GM12878 (cell line): ENCODE results near the gene KCNN3. TPM values are rescaled to one million over a fixed set of nuclear protein-coding genes. Genes with fewer than 3 reads are reported as not detected.

Experiments
- ATF2 ChIP-seq: IDR thresholded peaks from 2 replicates; pipeline ENCODE4 v1.6.1; 2012; ENCODE audit warnings: low read length, inconsistent platforms
- MEF2A ChIP-seq: IDR thresholded peaks from 2 replicates; pipeline ENCODE4 v1.6.1; 2011; ENCODE audit warnings: low read depth, mild to moderate bottlenecking, low read length, moderate library complexity; ENCODE audit not compliant: insufficient read depth
- MXI1 ChIP-seq: fragments of 150-350 bp; IDR thresholded peaks from 2 replicates; pipeline ENCODE4 v1.6.1; 2011; ENCODE audit warnings: low read depth, mild to moderate bottlenecking, inconsistent platforms, low read length, improper control_type of control experiment
- RFX5 ChIP-seq: IDR thresholded peaks from 2 replicates; pipeline ENCODE4 v1.6.1; 2011; ENCODE audit warnings: low read depth, low read length, improper control_type of control experiment
- SMARCA5 ChIP-seq: fragments of 450-650 bp; IDR thresholded peaks from 2 replicates; pipeline ENCODE4 v1.6.1; 2017; ENCODE audit warnings: mild to moderate bottlenecking
- polyA plus RNA-seq, 11 experiments: library from polyadenylated mRNA; depleted of rRNA in 4 of 11; unstranded in 6 of 11; stranded (reverse) in 5 of 11; fragments of >200 nt; fragmentation: Nextera tagmentation in 4 of 11; fragmentation: Illumina TruSeq in 1 of 11; extraction: Ambion mirVana in 4 of 11; extraction: Trizol in 1 of 11; gene quantifications; 1 replicate in 1 of 11; 2 replicates in 10 of 11; pipeline versions ENCODE4 v1.2.1 to v1.2.3, GENCODE V29; 2011 to 2016; ENCODE audit warnings: inconsistent platforms in 2 of 11, missing spikeins in 2 of 11, low read depth in 1 of 11
- total RNA-seq, 4 experiments: library from RNA; depleted of rRNA in 3 of 4; stranded (reverse); fragments of >200 nt in 3 of 4; fragmentation: Illumina TruSeq in 1 of 4; extraction: Trizol in 1 of 4; gene quantifications; 2 replicates each; pipeline versions ENCODE4 v1.2.1 to v1.2.3, GENCODE V29; 2013 to 2021
- TF ChIP-seq, protein P1 (sequence below): fragments of 450-650 bp; IDR thresholded peaks from 2 replicates; pipeline ENCODE4 v1.6.1; 2017; ENCODE audit warnings: mild to moderate bottlenecking, low read depth, inconsistent platforms; ENCODE audit not compliant: poor library complexity, severe bottlenecking
- TF ChIP-seq, protein P2 (sequence below): fragments of 450-650 bp; IDR thresholded peaks from 2 replicates; pipeline ENCODE4 v1.6.1; 2017; ENCODE audit warnings: mild to moderate bottlenecking
- TF ChIP-seq, protein P3 (sequence below): fragments of 450-650 bp; IDR thresholded peaks from 2 replicates; pipeline ENCODE4 v1.6.1; 2017; ENCODE audit warnings: mild to moderate bottlenecking, moderate library complexity

KCNN3 gene
- total and polyA plus RNA-seq, 10 of the 15 experiments (the other 5 are each of a cell fraction or from before 2014, with no cell fraction given) = 3.5 to 26.4 (median 14.9) TPM

GRCh38 chr1:154864189-154864975 is 5.7 kb downstream of the KCNN3 start (continued):
- TF ChIP-seq, protein P1, sequence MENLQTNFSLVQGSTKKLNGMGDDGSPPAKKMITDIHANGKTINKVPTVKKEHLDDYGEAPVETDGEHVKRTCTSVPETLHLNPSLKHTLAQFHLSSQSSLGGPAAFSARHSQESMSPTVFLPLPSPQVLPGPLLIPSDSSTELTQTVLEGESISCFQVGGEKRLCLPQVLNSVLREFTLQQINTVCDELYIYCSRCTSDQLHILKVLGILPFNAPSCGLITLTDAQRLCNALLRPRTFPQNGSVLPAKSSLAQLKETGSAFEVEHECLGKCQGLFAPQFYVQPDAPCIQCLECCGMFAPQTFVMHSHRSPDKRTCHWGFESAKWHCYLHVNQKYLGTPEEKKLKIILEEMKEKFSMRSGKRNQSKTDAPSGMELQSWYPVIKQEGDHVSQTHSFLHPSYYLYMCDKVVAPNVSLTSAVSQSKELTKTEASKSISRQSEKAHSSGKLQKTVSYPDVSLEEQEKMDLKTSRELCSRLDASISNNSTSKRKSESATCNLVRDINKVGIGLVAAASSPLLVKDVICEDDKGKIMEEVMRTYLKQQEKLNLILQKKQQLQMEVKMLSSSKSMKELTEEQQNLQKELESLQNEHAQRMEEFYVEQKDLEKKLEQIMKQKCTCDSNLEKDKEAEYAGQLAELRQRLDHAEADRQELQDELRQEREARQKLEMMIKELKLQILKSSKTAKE = no peak
- TF ChIP-seq RFX5 = no peak
- TF ChIP-seq MEF2A = no peak
- 0 out of 2 replicates have a peak, but pooled peaks have one; percentile 14 for TF ChIP-seq SMARCA5
- TF ChIP-seq ATF2 = no peak
- TF ChIP-seq MXI1 = no peak
- TF ChIP-seq, protein P2, sequence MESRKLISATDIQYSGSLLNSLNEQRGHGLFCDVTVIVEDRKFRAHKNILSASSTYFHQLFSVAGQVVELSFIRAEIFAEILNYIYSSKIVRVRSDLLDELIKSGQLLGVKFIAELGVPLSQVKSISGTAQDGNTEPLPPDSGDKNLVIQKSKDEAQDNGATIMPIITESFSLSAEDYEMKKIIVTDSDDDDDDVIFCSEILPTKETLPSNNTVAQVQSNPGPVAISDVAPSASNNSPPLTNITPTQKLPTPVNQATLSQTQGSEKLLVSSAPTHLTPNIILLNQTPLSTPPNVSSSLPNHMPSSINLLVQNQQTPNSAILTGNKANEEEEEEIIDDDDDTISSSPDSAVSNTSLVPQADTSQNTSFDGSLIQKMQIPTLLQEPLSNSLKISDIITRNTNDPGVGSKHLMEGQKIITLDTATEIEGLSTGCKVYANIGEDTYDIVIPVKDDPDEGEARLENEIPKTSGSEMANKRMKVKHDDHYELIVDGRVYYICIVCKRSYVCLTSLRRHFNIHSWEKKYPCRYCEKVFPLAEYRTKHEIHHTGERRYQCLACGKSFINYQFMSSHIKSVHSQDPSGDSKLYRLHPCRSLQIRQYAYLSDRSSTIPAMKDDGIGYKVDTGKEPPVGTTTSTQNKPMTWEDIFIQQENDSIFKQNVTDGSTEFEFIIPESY = no peak
- TF ChIP-seq, protein P3, sequence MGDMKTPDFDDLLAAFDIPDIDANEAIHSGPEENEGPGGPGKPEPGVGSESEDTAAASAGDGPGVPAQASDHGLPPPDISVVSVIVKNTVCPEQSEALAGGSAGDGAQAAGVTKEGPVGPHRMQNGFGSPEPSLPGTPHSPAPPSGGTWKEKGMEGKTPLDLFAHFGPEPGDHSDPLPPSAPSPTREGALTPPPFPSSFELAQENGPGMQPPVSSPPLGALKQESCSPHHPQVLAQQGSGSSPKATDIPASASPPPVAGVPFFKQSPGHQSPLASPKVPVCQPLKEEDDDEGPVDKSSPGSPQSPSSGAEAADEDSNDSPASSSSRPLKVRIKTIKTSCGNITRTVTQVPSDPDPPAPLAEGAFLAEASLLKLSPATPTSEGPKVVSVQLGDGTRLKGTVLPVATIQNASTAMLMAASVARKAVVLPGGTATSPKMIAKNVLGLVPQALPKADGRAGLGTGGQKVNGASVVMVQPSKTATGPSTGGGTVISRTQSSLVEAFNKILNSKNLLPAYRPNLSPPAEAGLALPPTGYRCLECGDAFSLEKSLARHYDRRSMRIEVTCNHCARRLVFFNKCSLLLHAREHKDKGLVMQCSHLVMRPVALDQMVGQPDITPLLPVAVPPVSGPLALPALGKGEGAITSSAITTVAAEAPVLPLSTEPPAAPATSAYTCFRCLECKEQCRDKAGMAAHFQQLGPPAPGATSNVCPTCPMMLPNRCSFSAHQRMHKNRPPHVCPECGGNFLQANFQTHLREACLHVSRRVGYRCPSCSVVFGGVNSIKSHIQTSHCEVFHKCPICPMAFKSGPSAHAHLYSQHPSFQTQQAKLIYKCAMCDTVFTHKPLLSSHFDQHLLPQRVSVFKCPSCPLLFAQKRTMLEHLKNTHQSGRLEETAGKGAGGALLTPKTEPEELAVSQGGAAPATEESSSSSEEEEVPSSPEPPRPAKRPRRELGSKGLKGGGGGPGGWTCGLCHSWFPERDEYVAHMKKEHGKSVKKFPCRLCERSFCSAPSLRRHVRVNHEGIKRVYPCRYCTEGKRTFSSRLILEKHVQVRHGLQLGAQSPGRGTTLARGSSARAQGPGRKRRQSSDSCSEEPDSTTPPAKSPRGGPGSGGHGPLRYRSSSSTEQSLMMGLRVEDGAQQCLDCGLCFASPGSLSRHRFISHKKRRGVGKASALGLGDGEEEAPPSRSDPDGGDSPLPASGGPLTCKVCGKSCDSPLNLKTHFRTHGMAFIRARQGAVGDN = peak; percentile 44
